ENCODE measurements around the gene PLEKHN1. TPM values are rescaled to one million over a fixed set of nuclear protein-coding genes. Genes with fewer than 3 reads are reported as not detected.

PLEKHN1 gene
- 1 to 10 TPM in 3 of 5 experiments, under 1 TPM in 2; 0.24 to 3.0 (median 1.0) TPM for total RNA-seq
- polyA plus RNA-seq = under 1 TPM in 1 of 2 donors, not detected in 1; 0.18 TPM
- 0.40 reads per million for total RNA-seq

- Histone ChIP-seq H3K27ac (ENCODE audit: low read depth, low read length) (peak within 1 kb of the TSS; percentile 36), H3K36me3 (ENCODE audit: control insufficient read depth in 2 of 3, insufficient read depth in 3 of 3, low read length in 3 of 3) (peaks cover 0 to 12% (median 0%) of the 10 kb centered on the region in 3 experiments), H3K4me1 (ENCODE audit: control insufficient read depth in 2 of 2, insufficient read depth in 2 of 2, low read length in 2 of 2) (peaks cover 4 to 5% of the 10 kb centered on the region in 2 donors), H3K9me3 (ENCODE audit: control insufficient read depth in 2 of 3, low read length in 3 of 3) (no peaks in the 10 kb centered on the region), H3K27me3 (ENCODE audit: control insufficient read depth in 2 of 2, insufficient read depth in 2 of 2, low read length in 2 of 2) (no peaks in the 10 kb centered on the region), H3K4me3 (ENCODE audit: low read length) (peak within 1 kb of the TSS; percentile 78)
- Mint-ChIP-seq H3K36me3 (peaks cover 0 to 8% (median 0%) of the 10 kb centered on the region in 5 donors), H3K9me3 (peaks cover 0 to 4% (median 0%) of the 10 kb centered on the region in 11 donors), H3K4me1 (peaks cover 0 to 14% (median 0%) of the 10 kb centered on the region in 7 donors), H3K27ac (peak within 1 kb of the TSS in 1 of 9 donors; percentile 86), H3K27me3 (peaks cover 4 to 15% (median 5%) of the 10 kb centered on the region in 5 donors), H3K4me3 (peak within 1 kb of the TSS; percentile 51 to 91 (median 79))
- intact Hi-C loops (cut with micrococcal nuclease) = no loop called here
- ATAC-seq (peak; percentile 47), DNase-seq (peak in 1 of 9 donors; percentile 47)
- CTCF ChIA-PET = interaction anchor here (1.7 kb wide), 1 partner anchor 10 kb away, joined by 8 read pairs; no protein-coding TSS in a partner anchor
- POLR2A ChIA-PET = no interaction called here
Observed at GRCh38 chr1:966135-966703, at the start of gene PLEKHN1. Gene PLEKHN1, plus strand, starts transcription at chr1:966482. Its CDS starts 50 bp downstream, at chr1:966532.

- H3K9me3 ChIP-seq (ENCODE audit: control insufficient read depth in 2 of 3, low read length in 3 of 3) = no peaks in the 10 kb centered on the region
- ChIA-PET POLR2A (no interaction called here), CTCF (no interaction called here)
- intact Hi-C loops (cut with micrococcal nuclease) = no loop called here
- Mint-ChIP-seq H3K9me3 (no peaks in the 10 kb centered on the region), H3K27me3 (peaks cover 27 to 54% (median 30%) of the 10 kb centered on the region in 5 donors), H3K36me3 (peaks cover 0 to 3% (median 0%) of the 10 kb centered on the region in 5 donors), H3K27ac (no peak overlapping the region), H3K4me3 (no peak overlapping the region), H3K4me1 (peaks cover 11 to 19% (median 15%) of the 10 kb centered on the region in 7 donors)
- ATAC-seq (no peak), DNase-seq (no peak)
- no peak overlapping the region for H3K27ac ChIP-seq (ENCODE audit: low read depth, low read length)
- peaks cover 0 to 11% of the 10 kb centered on the region in 2 donors for H3K27me3 ChIP-seq (ENCODE audit: control insufficient read depth in 2 of 2, insufficient read depth in 2 of 2, low read length in 2 of 2)
- no peak overlapping the region for H3K4me3 ChIP-seq (ENCODE audit: low read length)
- peaks cover 4 to 10% of the 10 kb centered on the region in 2 donors for H3K4me1 ChIP-seq (ENCODE audit: control insufficient read depth in 2 of 2, insufficient read depth in 2 of 2, low read length in 2 of 2)
- H3K36me3 ChIP-seq (ENCODE audit: control insufficient read depth in 2 of 3, insufficient read depth in 3 of 3, low read length in 3 of 3) = no peaks in the 10 kb centered on the region
Observed at GRCh38 chr1:917076-917459, 49.2 kb upstream of the PLEKHN1 start.

- no peak overlapping the region for H3K4me3 Mint-ChIP-seq
- intact Hi-C loops (cut with micrococcal nuclease) = no loop called here
- no peak overlapping the region for H3K4me3 ChIP-seq (ENCODE audit: low read length)
- H3K36me3 ChIP-seq (ENCODE audit: control insufficient read depth in 2 of 3, insufficient read depth in 3 of 3, low read length in 3 of 3) = no peaks in the 10 kb centered on the region
- H3K36me3 Mint-ChIP-seq = peaks cover 0 to 3% (median 0%) of the 10 kb centered on the region in 5 donors
- H3K27me3 ChIP-seq (ENCODE audit: control insufficient read depth in 2 of 2, insufficient read depth in 2 of 2, low read length in 2 of 2) = peaks cover 0 to 11% of the 10 kb centered on the region in 2 donors
- H3K4me1 ChIP-seq (ENCODE audit: control insufficient read depth in 2 of 2, insufficient read depth in 2 of 2, low read length in 2 of 2) = peaks cover 4 to 11% of the 10 kb centered on the region in 2 donors
- CTCF ChIA-PET = no interaction called here
- H3K27me3 Mint-ChIP-seq = peaks cover 23 to 49% (median 32%) of the 10 kb centered on the region in 5 donors
- H3K9me3 Mint-ChIP-seq = no peaks in the 10 kb centered on the region
- no peak overlapping the region for H3K27ac Mint-ChIP-seq
- H3K9me3 ChIP-seq (ENCODE audit: control insufficient read depth in 2 of 3, low read length in 3 of 3) = no peaks in the 10 kb centered on the region
- ATAC-seq = no peak
- POLR2A ChIA-PET = no interaction called here
- no peak overlapping the region for H3K27ac ChIP-seq (ENCODE audit: low read depth, low read length)
- peaks cover 8 to 18% (median 11%) of the 10 kb centered on the region in 7 donors for H3K4me1 Mint-ChIP-seq
- no peak for DNase-seq
Observed at GRCh38 chr1:917466-918091, 48.7 kb upstream of the PLEKHN1 start.

GRCh38 chr1:918353-918752 lies 47.9 kb upstream of the PLEKHN1 start:
- DNase-seq = no peak

GRCh38 chr1:918843-919242 lies 47.4 kb upstream of the PLEKHN1 start:
- Histone ChIP-seq H3K4me1 (ENCODE audit: control insufficient read depth in 2 of 2, insufficient read depth in 2 of 2, low read length in 2 of 2) (peaks cover 4 to 21% of the 10 kb centered on the region in 2 donors), H3K9me3 (ENCODE audit: control insufficient read depth in 2 of 3, low read length in 3 of 3) (no peaks in the 10 kb centered on the region), H3K36me3 (ENCODE audit: control insufficient read depth in 2 of 3, insufficient read depth in 3 of 3, low read length in 3 of 3) (no peaks in the 10 kb centered on the region), H3K27ac (ENCODE audit: low read depth, low read length) (no peak overlapping the region), H3K4me3 (ENCODE audit: low read length) (no peak overlapping the region), H3K27me3 (ENCODE audit: control insufficient read depth in 2 of 2, insufficient read depth in 2 of 2, low read length in 2 of 2) (peaks cover 0 to 21% of the 10 kb centered on the region in 2 donors)
- peaks cover 26 to 45% (median 39%) of the 10 kb centered on the region in 5 donors for H3K27me3 Mint-ChIP-seq
- no peak for ATAC-seq
- POLR2A ChIA-PET = no interaction called here
- H3K36me3 Mint-ChIP-seq = peaks cover 0 to 3% (median 0%) of the 10 kb centered on the region in 5 donors
- intact Hi-C loops (cut with micrococcal nuclease) = no loop called here
- peaks cover 6 to 20% (median 15%) of the 10 kb centered on the region in 7 donors for H3K4me1 Mint-ChIP-seq
- H3K27ac Mint-ChIP-seq = no peak overlapping the region
- H3K9me3 Mint-ChIP-seq = no peaks in the 10 kb centered on the region
- peak overlapping the region in 1 of 10 donors; percentile 54 for H3K4me3 Mint-ChIP-seq
- no peak for DNase-seq
- CTCF ChIA-PET = interaction anchor here (1.7 kb wide), 1 partner anchor 14 kb away, joined by 3 read pairs; no protein-coding TSS in a partner anchor

More at GRCh38 chr1:918353-918752, 47.9 kb upstream of the PLEKHN1 start:
- intact Hi-C loops (cut with micrococcal nuclease) = no loop called here
- POLR2A ChIA-PET = no interaction called here
- no peaks in the 10 kb centered on the region for H3K9me3 ChIP-seq (ENCODE audit: control insufficient read depth in 2 of 3, low read length in 3 of 3)
- H3K4me1 Mint-ChIP-seq = peaks cover 6 to 19% (median 14%) of the 10 kb centered on the region in 7 donors
- H3K27me3 Mint-ChIP-seq = peaks cover 24 to 47% (median 37%) of the 10 kb centered on the region in 5 donors
- peak overlapping the region in 1 of 10 donors; percentile 54 for H3K4me3 Mint-ChIP-seq
- H3K4me3 ChIP-seq (ENCODE audit: low read length) = no peak overlapping the region
- ATAC-seq = no peak
- CTCF ChIA-PET = no interaction called here
- H3K27ac ChIP-seq (ENCODE audit: low read depth, low read length) = no peak overlapping the region
- H3K4me1 ChIP-seq (ENCODE audit: control insufficient read depth in 2 of 2, insufficient read depth in 2 of 2, low read length in 2 of 2) = peaks cover 4 to 19% of the 10 kb centered on the region in 2 donors
- H3K36me3 Mint-ChIP-seq = peaks cover 0 to 3% (median 0%) of the 10 kb centered on the region in 5 donors
- H3K27ac Mint-ChIP-seq = no peak overlapping the region
- H3K36me3 ChIP-seq (ENCODE audit: control insufficient read depth in 2 of 3, insufficient read depth in 3 of 3, low read length in 3 of 3) = no peaks in the 10 kb centered on the region
- no peaks in the 10 kb centered on the region for H3K9me3 Mint-ChIP-seq
- peaks cover 0 to 17% of the 10 kb centered on the region in 2 donors for H3K27me3 ChIP-seq (ENCODE audit: control insufficient read depth in 2 of 2, insufficient read depth in 2 of 2, low read length in 2 of 2)

- POLR2A ChIA-PET = no interaction called here
Observed at GRCh38 chr1:919271-919872, 46.9 kb upstream of the PLEKHN1 start.

More at GRCh38 chr1:919271-919872, 46.9 kb upstream of the PLEKHN1 start:
- H3K4me1 ChIP-seq (ENCODE audit: control insufficient read depth in 2 of 2, insufficient read depth in 2 of 2, low read length in 2 of 2) = peaks cover 4 to 21% of the 10 kb centered on the region in 2 donors
- no peak overlapping the region for H3K4me3 Mint-ChIP-seq
- CTCF ChIA-PET = interaction anchor here (1.7 kb wide), 1 partner anchor 14 kb away, joined by 3 read pairs; no protein-coding TSS in a partner anchor
- intact Hi-C loops (cut with micrococcal nuclease) = no loop called here
- peaks cover 0 to 3% (median 0%) of the 10 kb centered on the region in 5 donors for H3K36me3 Mint-ChIP-seq
- H3K27ac Mint-ChIP-seq = no peak overlapping the region
- H3K4me3 ChIP-seq (ENCODE audit: low read length) = no peak overlapping the region
- peaks cover 26 to 42% (median 39%) of the 10 kb centered on the region in 5 donors for H3K27me3 Mint-ChIP-seq
- no peaks in the 10 kb centered on the region for H3K9me3 Mint-ChIP-seq
- peaks cover 0 to 21% of the 10 kb centered on the region in 2 donors for H3K27me3 ChIP-seq (ENCODE audit: control insufficient read depth in 2 of 2, insufficient read depth in 2 of 2, low read length in 2 of 2)
- ATAC-seq = no peak
- DNase-seq = no peak
- no peaks in the 10 kb centered on the region for H3K9me3 ChIP-seq (ENCODE audit: control insufficient read depth in 2 of 3, low read length in 3 of 3)
- peaks cover 6 to 20% (median 15%) of the 10 kb centered on the region in 7 donors for H3K4me1 Mint-ChIP-seq
- no peaks in the 10 kb centered on the region for H3K36me3 ChIP-seq (ENCODE audit: control insufficient read depth in 2 of 3, insufficient read depth in 3 of 3, low read length in 3 of 3)
- no peak overlapping the region for H3K27ac ChIP-seq (ENCODE audit: low read depth, low read length)

All from naive thymus-derived CD4-positive, alpha-beta T cell (primary cell).